Karpas-422 (cell line): ENCODE measurements around the gene KIF21A. TPM values are rescaled to one million over a fixed set of nuclear protein-coding genes. Genes with fewer than 3 reads are reported as not detected.
A peak's percentile ranks its signal among the peaks of the same experiment; 100 is the strongest.

Source experiments
- DNase-seq: peaks from one replicate; pipeline ENCODE4 v3.0.0-alpha.2; 2015
- H2AFZ ChIP-seq: fragments of 200-600 bp; sonication (generic); 2 replicates; pipeline ENCODE4 v1.6.1; 2014; ENCODE audit warnings: antibody characterized with exemption, low read length, mixed read lengths
- H3K27ac ChIP-seq: fragments of 200-600 bp; sonication (generic); 2 replicates; pipeline ENCODE4 v1.5.1; 2014; ENCODE audit warnings: mild to moderate bottlenecking, low read length, moderate library complexity
- H3K27me3 ChIP-seq: fragments of 200-600 bp; sonication (generic); 2 replicates; pipeline ENCODE4 v1.6.1; 2014; ENCODE audit warnings: low read length, mixed read lengths
- H3K36me3 ChIP-seq: fragments of 200-600 bp; sonication (generic); 2 replicates; pipeline ENCODE4 v1.6.1; 2014; ENCODE audit warnings: low read length, mixed read lengths; ENCODE audit not compliant: insufficient read depth
- H3K4me1 ChIP-seq: fragments of 200-600 bp; sonication (generic); 2 replicates; pipeline ENCODE4 v1.6.1; 2014; ENCODE audit warnings: mild to moderate bottlenecking, low read length, mixed read lengths
- H3K4me2 ChIP-seq: fragments of 200-600 bp; sonication (generic); 2 replicates; pipeline ENCODE4 v1.6.1; 2014; ENCODE audit warnings: low read length, low read depth, mild to moderate bottlenecking; ENCODE audit not compliant: poor library complexity, severe bottlenecking
- H3K4me3 ChIP-seq: fragments of 200-600 bp; sonication (generic); 2 replicates; pipeline ENCODE4 v1.5.1; 2014; ENCODE audit warnings: mild to moderate bottlenecking, antibody characterized with exemption, low read length, mixed read lengths
- H3K79me2 ChIP-seq: fragments of 200-600 bp; sonication (generic); 2 replicates; pipeline ENCODE4 v1.6.1; 2014; ENCODE audit warnings: mild to moderate bottlenecking, low read length, mixed read lengths
- H3K9ac ChIP-seq: fragments of 200-600 bp; sonication (generic); 2 replicates; pipeline ENCODE4 v1.6.0; 2014; ENCODE audit warnings: low read length
- H3K9me2 ChIP-seq: fragments of 200-600 bp; sonication (generic), shearing (Covaris generic); replicated peaks from 2 replicates; pipeline ENCODE4 v1.6.0; 2014; ENCODE audit warnings: mild to moderate bottlenecking, low read length, moderate library complexity; ENCODE audit not compliant: insufficient read depth
- H3K9me3 ChIP-seq: fragments of 300-700, 200-600 bp; sonication (generic); 2 replicates; pipeline ENCODE4 v1.6.1; 2014; ENCODE audit warnings: low read length, mixed read lengths
- H4K20me1 ChIP-seq: fragments of 200-600 bp; sonication (generic); 2 replicates; pipeline ENCODE4 v1.6.1; 2014; ENCODE audit warnings: mild to moderate bottlenecking, antibody characterized with exemption, low read length, low read depth; ENCODE audit not compliant: insufficient read depth
- total RNA-seq: library from RNA; depleted of rRNA; stranded (reverse); fragments of >200 nt; shearing (Covaris generic); gene quantifications from 2 replicates; pipeline ENCODE4 v1.2.3, GENCODE V29; 2014; ENCODE audit warnings: low replicate concordance

The KIF21A gene
- total RNA-seq, 1 experiment from 2014 or later = 0.82 TPM

GRCh38 chr12:39441963-39442830 lies 723 bp downstream of the KIF21A start:
- DNase-seq = peak; percentile 40
- no peaks in the 10 kb centered on the region for H3K79me2 ChIP-seq
- H3K27ac ChIP-seq = no peak overlapping the region

GRCh38 chr12:39441189-39441962 lies 1.5 kb downstream of the KIF21A start:
- Histone ChIP-seq H3K4me2 (no peak overlapping the region), H3K79me2 (no peaks in the 10 kb centered on the region), H3K9ac (no peak overlapping the region), H4K20me1 (no peaks in the 10 kb centered on the region), H2AFZ (no peak overlapping the region), H3K4me3 (no peak overlapping the region), H3K36me3 (no peaks in the 10 kb centered on the region), H3K9me2 (no peaks in the 10 kb centered on the region), H3K4me1 (peaks cover 10% of the 10 kb centered on the region), H3K9me3 (no peaks in the 10 kb centered on the region), H3K27me3 (no peaks in the 10 kb centered on the region), H3K27ac (no peak overlapping the region)
- DNase-seq = no peak

More at GRCh38 chr12:39441963-39442830, 723 bp downstream of the KIF21A start:
- H3K4me1 ChIP-seq = peaks cover 10% of the 10 kb centered on the region
- peak overlapping the region; percentile 62 for H2AFZ ChIP-seq
- no peaks in the 10 kb centered on the region for H3K27me3 ChIP-seq
- no peaks in the 10 kb centered on the region for H4K20me1 ChIP-seq
- H3K4me2 ChIP-seq = peak overlapping the region; percentile 67
- H3K36me3 ChIP-seq = no peaks in the 10 kb centered on the region
- H3K9me2 ChIP-seq = no peaks in the 10 kb centered on the region
- no peaks in the 10 kb centered on the region for H3K9me3 ChIP-seq
- peak overlapping the region; percentile 60 for H3K4me3 ChIP-seq
- peak overlapping the region; percentile 45 for H3K9ac ChIP-seq

GRCh38 chr12:39440781-39441180 lies 2.1 kb downstream of the KIF21A start:
- Histone ChIP-seq H3K4me1 (peaks cover 10% of the 10 kb centered on the region), H3K9ac (no peak overlapping the region), H3K79me2 (no peaks in the 10 kb centered on the region), H3K4me3 (no peak overlapping the region), H3K27me3 (no peaks in the 10 kb centered on the region), H4K20me1 (no peaks in the 10 kb centered on the region), H3K27ac (no peak overlapping the region), H3K36me3 (no peaks in the 10 kb centered on the region), H3K9me2 (no peaks in the 10 kb centered on the region), H3K4me2 (no peak overlapping the region), H2AFZ (no peak overlapping the region), H3K9me3 (no peaks in the 10 kb centered on the region)
- DNase-seq = no peak

- no peak overlapping the region for H2AFZ ChIP-seq
- H3K27me3 ChIP-seq = no peaks in the 10 kb centered on the region
- H3K4me3 ChIP-seq = no peak overlapping the region
- H3K79me2 ChIP-seq = no peaks in the 10 kb centered on the region
- no peak overlapping the region for H3K4me2 ChIP-seq
- peaks cover 10% of the 10 kb centered on the region for H3K4me1 ChIP-seq
- H3K9me2 ChIP-seq = no peaks in the 10 kb centered on the region
- H4K20me1 ChIP-seq = no peaks in the 10 kb centered on the region
- no peaks in the 10 kb centered on the region for H3K36me3 ChIP-seq
- no peaks in the 10 kb centered on the region for H3K9me3 ChIP-seq
- H3K27ac ChIP-seq = no peak overlapping the region
- no peak overlapping the region for H3K9ac ChIP-seq
- DNase-seq = no peak
These were observed 2.8 kb downstream of the KIF21A start for GRCh38 chr12:39440101-39440500.

- no peaks in the 10 kb centered on the region for H3K36me3 ChIP-seq
- H3K9me2 ChIP-seq = no peaks in the 10 kb centered on the region
- no peaks in the 10 kb centered on the region for H3K9me3 ChIP-seq
- no peaks in the 10 kb centered on the region for H3K27me3 ChIP-seq
- H4K20me1 ChIP-seq = no peaks in the 10 kb centered on the region
- H3K4me1 ChIP-seq = no peaks in the 10 kb centered on the region
- H3K9ac ChIP-seq = no peak overlapping the region
- no peak overlapping the region for H3K27ac ChIP-seq
- H3K4me3 ChIP-seq = no peak overlapping the region
- DNase-seq = no peak
- no peak overlapping the region for H2AFZ ChIP-seq
- no peaks in the 10 kb centered on the region for H3K79me2 ChIP-seq
- no peak overlapping the region for H3K4me2 ChIP-seq
These were observed 7.4 kb downstream of the KIF21A start for GRCh38 chr12:39435531-39435930.

DNA sequence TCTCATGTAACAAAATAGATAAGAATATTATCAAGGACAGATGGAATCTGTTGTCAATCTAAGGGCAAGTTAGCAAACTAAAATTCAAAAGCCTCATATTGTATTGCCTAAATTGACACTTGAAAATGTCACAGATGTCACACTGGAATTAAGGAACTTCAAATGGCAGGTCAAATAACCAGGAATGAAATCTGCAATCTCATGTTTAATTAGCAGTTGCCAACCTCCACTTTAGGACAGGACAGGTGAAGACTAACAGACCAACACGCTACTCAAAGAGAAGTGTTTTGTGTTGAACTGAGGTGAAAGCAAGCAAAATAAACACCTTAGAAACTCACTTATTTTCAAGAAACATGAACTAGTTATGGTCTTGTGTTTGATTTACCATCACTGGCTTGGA lies 11.1 kb downstream of the KIF21A start:
- H3K9ac ChIP-seq = no peak overlapping the region
- H3K9me3 ChIP-seq = no peaks in the 10 kb centered on the region
- no peaks in the 10 kb centered on the region for H3K27me3 ChIP-seq
- no peak overlapping the region for H3K4me3 ChIP-seq
- no peaks in the 10 kb centered on the region for H3K9me2 ChIP-seq
- H4K20me1 ChIP-seq = no peaks in the 10 kb centered on the region
- no peaks in the 10 kb centered on the region for H3K79me2 ChIP-seq
- H3K27ac ChIP-seq = no peak overlapping the region
- no peaks in the 10 kb centered on the region for H3K4me1 ChIP-seq
- no peak for DNase-seq
- H3K4me2 ChIP-seq = no peak overlapping the region
- no peaks in the 10 kb centered on the region for H3K36me3 ChIP-seq
- H2AFZ ChIP-seq = no peak overlapping the region

- Histone ChIP-seq H3K79me2 (no peaks in the 10 kb centered on the region), H3K27me3 (no peaks in the 10 kb centered on the region), H3K4me2 (no peak overlapping the region), H3K4me3 (no peak overlapping the region), H4K20me1 (no peaks in the 10 kb centered on the region), H3K36me3 (no peaks in the 10 kb centered on the region), H3K9me2 (no peaks in the 10 kb centered on the region), H3K27ac (no peak overlapping the region), H2AFZ (no peak overlapping the region), H3K9me3 (no peaks in the 10 kb centered on the region; the same call in 1 of the 2 replicates), H3K4me1 (no peaks in the 10 kb centered on the region), H3K9ac (no peak overlapping the region)
- no peak for DNase-seq
These were observed 11.7 kb downstream of the KIF21A start for GRCh38 chr12:39431002-39431796.

DNA sequence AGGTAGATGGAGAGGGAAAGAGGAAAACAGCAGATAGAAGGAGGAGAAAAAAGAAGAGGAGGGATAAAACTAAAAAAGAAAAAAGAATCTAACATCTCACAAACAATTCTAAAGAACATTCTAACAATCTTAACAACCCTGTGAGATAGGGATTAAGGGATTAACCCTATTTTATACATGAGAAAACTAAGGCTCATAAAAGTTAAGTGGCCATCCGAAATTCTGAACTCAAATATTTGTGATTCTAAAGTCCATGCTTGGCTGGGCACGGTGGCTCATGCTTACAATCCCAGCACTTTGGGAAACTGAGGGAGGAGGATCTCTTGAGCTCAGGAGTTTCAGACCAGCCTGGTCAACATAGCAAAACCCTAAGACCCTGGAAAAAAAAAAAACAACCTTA lies 13.1 kb downstream of the KIF21A start:
- Histone ChIP-seq H3K9me2 (no peaks in the 10 kb centered on the region), H3K4me1 (no peaks in the 10 kb centered on the region), H3K36me3 (no peaks in the 10 kb centered on the region), H4K20me1 (no peaks in the 10 kb centered on the region), H3K4me2 (no peak overlapping the region), H3K27ac (no peak overlapping the region), H3K27me3 (no peaks in the 10 kb centered on the region), H3K9ac (no peak overlapping the region), H3K79me2 (no peaks in the 10 kb centered on the region), H3K9me3 (no peaks in the 10 kb centered on the region; the same call in 1 of the 2 replicates), H2AFZ (no peak overlapping the region), H3K4me3 (no peak overlapping the region)
- DNase-seq = no peak
